ENCODE data around the gene MRPL24. TPM values are rescaled to one million over a fixed set of nuclear protein-coding genes. Genes with fewer than 3 reads are reported as not detected.

The MRPL24 gene
- total and polyA plus RNA-seq, 9 of the 15 experiments (the other 6 are each of a cell fraction or from before 2014, with no cell fraction given), result 74.3 to 267 (median 113) TPM

- TF ChIP-seq ESRRA (IDR thresholded peaks at IDR 0.05; ENCODE audit: borderline replicate concordance, low read depth), result no peak
- TF ChIP-seq SPI1 (IDR thresholded peaks at IDR 0.05; ENCODE audit: borderline replicate concordance, low read depth, low read length), result no peak
- no peak for TF ChIP-seq ZBTB12 (CRISPR knock-in tag; IDR thresholded peaks at IDR 0.05)
- TF ChIP-seq MTA2 (IDR thresholded peaks at IDR 0.05; ENCODE audit: low read depth), result no peak
- TF ChIP-seq IRF9 (tag; IDR thresholded peaks at IDR 0.05), result no peak
- TF ChIP-seq SIN3A (IDR thresholded peaks at IDR 0.05; ENCODE audit: borderline replicate concordance in 2 of 2, control insufficient read depth in 1 of 2, low read depth in 2 of 2, low read length in 2 of 2), result peak in 1 of 2 experiments; percentile 80; a peak in 2 of 4 replicates
- no peak for TF ChIP-seq ZBTB2 (IDR thresholded peaks at IDR 0.05)
- peak in 1 of 2 experiments; percentile 100; a peak in 2 of 4 replicates for TF ChIP-seq MLLT1 (IDR thresholded peaks at IDR 0.05)
- TF ChIP-seq SNAPC5 (CRISPR knock-in tag; IDR thresholded peaks at IDR 0.05), result no peak
- no peak for TF ChIP-seq PPARD (CRISPR knock-in tag; IDR thresholded peaks at IDR 0.05)
- peak; percentile 80 for TF ChIP-seq U2AF1 (optimal IDR thresholded peaks at IDR 0.05; ENCODE audit: low read depth, low read length)
- peak in 1 of 2 experiments; percentile 29; a peak in 1 of 3 replicates for TF ChIP-seq CBX3 (IDR thresholded peaks at IDR 0.05; ENCODE audit: borderline replicate concordance in 1 of 2, low read length in 2 of 2)
- TF ChIP-seq ZNF354B (CRISPR knock-in tag; IDR thresholded peaks at IDR 0.05), result no peak
- TF ChIP-seq ARID3A (IDR thresholded peaks at IDR 0.05; ENCODE audit: borderline replicate concordance, low read depth, low read length), result no peak
- TF ChIP-seq ELF1 (tag; IDR thresholded peaks at IDR 0.05), result no peak; the same call in 1 of the 2 replicates
- no peak for TF ChIP-seq FOXJ3 (CRISPR knock-in tag; IDR thresholded peaks at IDR 0.05)
- TF ChIP-seq SIRT6 (IDR thresholded peaks at IDR 0.05; ENCODE audit: low read depth, low read length), result no peak
- TF ChIP-seq PATZ1 (CRISPR knock-in tag; IDR thresholded peaks at IDR 0.05; ENCODE audit: borderline replicate concordance), result no peak
These were observed 11.0 kb upstream of the MRPL24 start (continued) for GRCh38 chr1:156751757-156752481.
